ENCODE measurements around the gene MAN2B2.

Gene MAN2B2

GRCh38 chr4:6581566-6582121 lies 6.7 kb downstream of the MAN2B2 start:
- no peaks in the 10 kb centered on the region for H3K27me3 ChIP-seq (replicated peaks; ENCODE audit: insufficient read depth, low read length)
- H4K20me1 ChIP-seq (ENCODE audit: insufficient read depth, low read length): no peaks in the 10 kb centered on the region
- no peaks in the 10 kb centered on the region for H3K36me3 ChIP-seq (replicated peaks; ENCODE audit: insufficient read depth, low read length)
- H3K4me3 ChIP-seq (ENCODE audit: low read length): no peak overlapping the region
- H3K4me1 ChIP-seq (ENCODE audit: low read length): no peaks in the 10 kb centered on the region
- TF ChIP-seq CTCF (IDR thresholded peaks at IDR 0.05; ENCODE audit: low read length) (no peak), EZH2 (optimal IDR thresholded peaks at IDR 0.05; ENCODE audit: low read depth, low read length) (no peak), EZH2phosphoT487 (IDR thresholded peaks at IDR 0.05; ENCODE audit: low read length) (no peak)
- no peaks in the 10 kb centered on the region for H3K9me2 ChIP-seq (replicated peaks; ENCODE audit: insufficient read depth, low read length)
- H2AFZ ChIP-seq (ENCODE audit: low read length): no peak overlapping the region
- no peak for DNase-seq
- H3K4me2 ChIP-seq (ENCODE audit: low read depth, low read length): no peak overlapping the region
- no peaks in the 10 kb centered on the region for H3F3A ChIP-seq (ENCODE audit: insufficient read depth, low read length)
- no peak overlapping the region for H3K9ac ChIP-seq (ENCODE audit: low read length)
- H3K27ac ChIP-seq (ENCODE audit: low read length): no peak overlapping the region
- no peaks in the 10 kb centered on the region for H3K79me2 ChIP-seq (ENCODE audit: low read length)
- H3K9me3 ChIP-seq (replicated peaks; ENCODE audit: insufficient read depth, low read length): no peaks in the 10 kb centered on the region

- TF ChIP-seq EZH2 (optimal IDR thresholded peaks at IDR 0.05; ENCODE audit: low read depth, low read length) (no peak), EZH2phosphoT487 (IDR thresholded peaks at IDR 0.05; ENCODE audit: low read length) (no peak), CTCF (IDR thresholded peaks at IDR 0.05; ENCODE audit: low read length) (no peak)
- Histone ChIP-seq H3K9ac (ENCODE audit: low read length) (no peak overlapping the region), H3K27ac (ENCODE audit: low read length) (no peak overlapping the region), H3K4me1 (ENCODE audit: low read length) (no peaks in the 10 kb centered on the region), H2AFZ (ENCODE audit: low read length) (no peak overlapping the region), H4K20me1 (ENCODE audit: insufficient read depth, low read length) (no peaks in the 10 kb centered on the region), H3K9me2 (replicated peaks; ENCODE audit: insufficient read depth, low read length) (no peaks in the 10 kb centered on the region), H3K9me3 (replicated peaks; ENCODE audit: insufficient read depth, low read length) (no peaks in the 10 kb centered on the region), H3K79me2 (ENCODE audit: low read length) (no peaks in the 10 kb centered on the region), H3K4me3 (ENCODE audit: low read length) (no peak overlapping the region), H3K4me2 (ENCODE audit: low read depth, low read length) (no peak overlapping the region), H3K27me3 (replicated peaks; ENCODE audit: insufficient read depth, low read length) (no peaks in the 10 kb centered on the region), H3F3A (ENCODE audit: insufficient read depth, low read length) (no peaks in the 10 kb centered on the region), H3K36me3 (replicated peaks; ENCODE audit: insufficient read depth, low read length) (no peaks in the 10 kb centered on the region)
- DNase-seq: peak; percentile 24
These were observed 8.0 kb downstream of the MAN2B2 start for GRCh38 chr4:6582889-6583490.

- H3K4me2 ChIP-seq (ENCODE audit: low read depth, low read length): no peak overlapping the region
- H3K27me3 ChIP-seq (replicated peaks; ENCODE audit: insufficient read depth, low read length): no peaks in the 10 kb centered on the region
- no peaks in the 10 kb centered on the region for H3K9me3 ChIP-seq (replicated peaks; ENCODE audit: insufficient read depth, low read length)
- H3K4me3 ChIP-seq (ENCODE audit: low read length): no peak overlapping the region
- no peaks in the 10 kb centered on the region for H3K9me2 ChIP-seq (replicated peaks; ENCODE audit: insufficient read depth, low read length)
- no peak for DNase-seq
- no peak overlapping the region for H2AFZ ChIP-seq (ENCODE audit: low read length)
- H4K20me1 ChIP-seq (ENCODE audit: insufficient read depth, low read length): no peaks in the 10 kb centered on the region
- H3K9ac ChIP-seq (ENCODE audit: low read length): no peak overlapping the region
- no peak overlapping the region for H3K27ac ChIP-seq (ENCODE audit: low read length)
- no peaks in the 10 kb centered on the region for H3K79me2 ChIP-seq (ENCODE audit: low read length)
- H3K4me1 ChIP-seq (ENCODE audit: low read length): no peaks in the 10 kb centered on the region
- no peaks in the 10 kb centered on the region for H3K36me3 ChIP-seq (replicated peaks; ENCODE audit: insufficient read depth, low read length)
- TF ChIP-seq EZH2 (optimal IDR thresholded peaks at IDR 0.05; ENCODE audit: low read depth, low read length): no peak
- TF ChIP-seq EZH2phosphoT487 (IDR thresholded peaks at IDR 0.05; ENCODE audit: low read length): no peak
- TF ChIP-seq CTCF (IDR thresholded peaks at IDR 0.05; ENCODE audit: low read length): no peak
- no peaks in the 10 kb centered on the region for H3F3A ChIP-seq (ENCODE audit: insufficient read depth, low read length)
These were observed 9.9 kb downstream of the MAN2B2 start for GRCh38 chr4:6584865-6585264.

All from MM.1S (cell line).